D721Med (cell line): ENCODE measurements around the gene TRIM33.
A peak's percentile ranks its signal among the peaks of the same experiment; 100 is the strongest.

Experiments used
- DNase-seq: peaks from one replicate; pipeline ENCODE4 v3.0.0; 2011; ENCODE audit warnings: low spot score; ENCODE audit not compliant: insufficient read length
- FAIRE-seq: peaks from 2 replicates; lab custom pipeline; 2011; peaks lifted over from hg19 to GRCh38; lab: Jason Lieb, UNC
- TF ChIP-seq, protein P1 (sequence below): IDR thresholded peaks from 2 replicates; pipeline ENCODE4 v1.5.1; 2012; ENCODE audit warnings: mild to moderate bottlenecking, control low read depth; ENCODE audit not compliant: insufficient read depth; ENCODE audit errors: missing control alignments

TRIM33 gene

DNA sequence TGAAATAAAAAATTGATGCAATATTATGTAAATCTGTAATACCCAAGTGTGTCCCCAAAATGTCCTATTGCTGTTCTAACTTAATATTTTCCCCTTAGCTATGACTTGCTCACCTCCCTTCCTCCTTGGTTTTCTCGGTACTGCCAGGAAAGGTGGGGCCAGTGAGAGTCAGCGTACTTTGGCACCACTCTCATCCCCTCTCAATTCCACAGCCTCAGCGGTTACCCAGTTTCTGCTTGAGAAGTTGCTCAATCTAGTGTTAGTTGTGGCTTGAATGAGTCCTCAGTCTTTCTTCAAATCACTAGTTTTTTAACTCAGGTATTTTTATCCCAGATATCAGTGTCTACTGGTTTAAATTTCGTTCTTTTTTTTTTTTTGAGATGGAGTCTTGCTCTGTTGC is 38.1 kb upstream of the TRIM33 start:
- DNase-seq = no peak
- TF ChIP-seq, protein P1, sequence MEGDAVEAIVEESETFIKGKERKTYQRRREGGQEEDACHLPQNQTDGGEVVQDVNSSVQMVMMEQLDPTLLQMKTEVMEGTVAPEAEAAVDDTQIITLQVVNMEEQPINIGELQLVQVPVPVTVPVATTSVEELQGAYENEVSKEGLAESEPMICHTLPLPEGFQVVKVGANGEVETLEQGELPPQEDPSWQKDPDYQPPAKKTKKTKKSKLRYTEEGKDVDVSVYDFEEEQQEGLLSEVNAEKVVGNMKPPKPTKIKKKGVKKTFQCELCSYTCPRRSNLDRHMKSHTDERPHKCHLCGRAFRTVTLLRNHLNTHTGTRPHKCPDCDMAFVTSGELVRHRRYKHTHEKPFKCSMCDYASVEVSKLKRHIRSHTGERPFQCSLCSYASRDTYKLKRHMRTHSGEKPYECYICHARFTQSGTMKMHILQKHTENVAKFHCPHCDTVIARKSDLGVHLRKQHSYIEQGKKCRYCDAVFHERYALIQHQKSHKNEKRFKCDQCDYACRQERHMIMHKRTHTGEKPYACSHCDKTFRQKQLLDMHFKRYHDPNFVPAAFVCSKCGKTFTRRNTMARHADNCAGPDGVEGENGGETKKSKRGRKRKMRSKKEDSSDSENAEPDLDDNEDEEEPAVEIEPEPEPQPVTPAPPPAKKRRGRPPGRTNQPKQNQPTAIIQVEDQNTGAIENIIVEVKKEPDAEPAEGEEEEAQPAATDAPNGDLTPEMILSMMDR = no peak
- FAIRE-seq = no peak

- peak; percentile 31 for DNase-seq
- TF ChIP-seq, protein P1 = no peak
- peak; percentile 32 for FAIRE-seq
Measured at GRCh38 chr1:114547076-114547475, 36.1 kb upstream of the TRIM33 start.

- TF ChIP-seq, protein P1 = no peak
- FAIRE-seq = no peak
- DNase-seq = no peak
Measured at GRCh38 chr1:114545796-114546195, 34.8 kb upstream of the TRIM33 start.

- DNase-seq = no peak
- TF ChIP-seq, protein P1 = no peak
- FAIRE-seq = no peak
Measured at GRCh38 chr1:114545315-114545714, 34.3 kb upstream of the TRIM33 start.

- no peak for FAIRE-seq
- TF ChIP-seq, protein P1 = no peak
- DNase-seq = no peak
Measured at GRCh38 chr1:114540821-114541220, 29.8 kb upstream of the TRIM33 start.

DNA sequence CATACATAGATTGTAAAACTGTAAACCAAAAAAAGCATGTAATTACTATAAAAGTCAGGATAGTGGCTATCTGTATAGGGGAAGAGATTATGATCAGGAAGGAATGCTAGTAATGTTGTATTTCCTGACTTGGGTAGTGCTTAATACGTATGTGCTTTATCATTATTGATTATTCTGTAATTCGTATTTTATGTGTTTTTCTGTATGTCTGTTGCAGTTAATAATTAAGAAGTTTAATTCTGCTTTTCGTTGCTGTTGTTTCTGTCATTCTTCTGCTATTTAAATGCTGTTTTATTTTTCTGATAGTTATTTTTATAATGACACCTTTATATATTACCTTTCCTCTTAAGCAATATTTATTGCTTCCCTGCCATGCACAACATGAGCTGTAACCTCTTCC is 29.3 kb upstream of the TRIM33 start:
- TF ChIP-seq, protein P1 = no peak

GRCh38 chr1:114536043-114536442 is 25.0 kb upstream of the TRIM33 start:
- DNase-seq = no peak
- FAIRE-seq = no peak
- TF ChIP-seq, protein P1 = no peak

More for the DNA sequence above, 29.3 kb upstream of the TRIM33 start:
- DNase-seq = no peak
- FAIRE-seq = no peak
